Ovary (tissue), 9 donors: ENCODE results near the gene PCSK5. TPM values are rescaled to one million over a fixed set of nuclear protein-coding genes. Genes with fewer than 3 reads are reported as not detected.

Experiments used
- DNase-seq, 5 donors: peaks; one replicate each; pipeline ENCODE4 v3.0.0-alpha.2; 2019 to 2020
- H3K27ac ChIP-seq, 2 donors: fragments of 200-600 bp; one replicate each; pipeline versions ENCODE4 v1.5.1 to v1.8.0; 2019 to 2022
- H3K27me3 ChIP-seq: fragments of 200-600 bp; one replicate; pipeline ENCODE4 v1.8.0; 2022
- H3K36me3 ChIP-seq: fragments of 200-600 bp; sonication (generic); one replicate; pipeline ENCODE4 v1.5.1; 2019
- H3K4me1 ChIP-seq: one replicate; pipeline ENCODE4 v1.8.1; 2013; ENCODE audit warnings: mild to moderate bottlenecking, moderate library complexity; ENCODE audit not compliant: insufficient read depth
- H3K4me3 ChIP-seq: fragments of 200-600 bp; sonication (generic); one replicate; pipeline ENCODE4 v1.5.1; 2017
- H3K9me3 ChIP-seq, 2 donors: fragments of 200-600 bp in 1 of 2; sonication (generic) in 1 of 2; one replicate each; pipeline versions ENCODE4 v1.5.1 to v1.8.1; 2013 to 2019; ENCODE audit warnings: mild to moderate bottlenecking in 1 of 2, moderate library complexity in 1 of 2
- EP300 ChIP-seq: sonication (generic); formaldehyde crosslinking; IDR thresholded peaks from one replicate; pipeline ENCODE4 v1.6.1; 2017; ENCODE audit warnings: antibody characterized with exemption
- POLR2A ChIP-seq: fragments of 450-650 bp; IDR thresholded peaks from one replicate; pipeline ENCODE4 v1.6.1; 2017; ENCODE audit warnings: antibody characterized with exemption, mild to moderate bottlenecking, moderate library complexity
- WGBS, 3 donors: extraction: QIAGEN DNeasy Blood & Tissue Kit in 1 of 3; methylation state at CpG; one replicate each; pipeline versions ENCODE4 v1.1.5 to v1.1.7; 2013 to 2017; 5-methylcytosine and 5-hydroxymethylcytosine counted together
- intact Hi-C, 4 donors: fragments of 100-400 bp; cut with DNase I; formaldehyde crosslinking; loops; one replicate each; pipeline versions ENCODE4 v1.11.0 to v1.15.1; 2022 to 2023
- polyA plus RNA-seq, 2 donors: library from polyadenylated mRNA; stranded (reverse); fragments of 200-250 nt in 1 of 2; fragments of 350-450 nt in 1 of 2; fragmentation: Illumina TruSeq in 1 of 2; extraction: RNeasy Lipid Tissue Mini Kit (QIAGEN cat#74804) in 1 of 2; gene quantifications; one replicate each; pipeline ENCODE4 v1.2.3, GENCODE V29; 2013 to 2014
- total RNA-seq, 7 donors: library from RNA; depleted of rRNA in 2 of 7; stranded (reverse); fragments of >200 nt in 2 of 7; fragmentation: NEBNext Ultra II Directional in 3 of 7; extraction: Animal tissue kit (Norgen Biotek cat#: 25700) in 3 of 7; gene quantifications; one replicate each; pipeline versions ENCODE4 v1.1.0 to v1.2.4, GENCODE V29; 2016 to 2023
- TF ChIP-seq, protein P1 (sequence below), 3 donors: fragments of 450-650 bp in 2 of 3; fragments of 200-600 bp in 1 of 3; IDR thresholded peaks; one replicate each; pipeline versions ENCODE4 v1.5.1 to v1.8.0; 2016 to 2022; ENCODE audit warnings: antibody characterized with exemption in 3 of 3, mild to moderate bottlenecking in 1 of 3
- donor health status: DM: no; HTN: no; CAD: no; lungs with moderate emphysema.
- donor health status: DM: no; HTN: no; CAD: no.
- donor health status: Bipolar disorder and iron deficiency.
- donor health status: DM: yes; HTN: yes; CAD: no.
- donor health status: DM: no; HTN: no; CAD: no.
- donor health status: DM: yes; HTN: yes; CAD: no.

Gene PCSK5
- total and polyA plus RNA-seq, 9 donors: 12.7 to 41.8 (median 28.3) TPM

DNA sequence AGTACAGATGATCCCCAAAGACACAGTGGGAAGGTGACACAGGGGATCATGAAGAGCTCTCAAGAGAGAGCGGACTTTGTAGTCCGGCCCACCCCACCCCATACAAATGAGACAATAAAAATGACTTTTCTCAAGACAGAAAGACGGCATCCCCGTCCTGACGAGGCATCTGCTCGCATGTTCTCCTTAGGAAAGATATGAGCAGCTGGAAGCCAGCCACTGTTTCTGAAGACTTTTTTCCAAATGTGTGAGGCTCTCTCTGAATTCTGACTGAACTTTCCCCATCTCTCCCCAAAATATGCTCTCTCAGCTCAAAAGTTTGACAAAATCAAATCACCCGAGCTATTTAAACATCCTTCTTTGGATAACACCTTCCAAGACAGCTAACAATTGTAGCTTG, 398.6 kb downstream of the PCSK5 start:
- 53 to 62% (median 54%) methylated on average over 7 of the region's 7 CpGs for WGBS, 3 donors
- intact Hi-C loops: no loop called here
- TF ChIP-seq, protein P1, sequence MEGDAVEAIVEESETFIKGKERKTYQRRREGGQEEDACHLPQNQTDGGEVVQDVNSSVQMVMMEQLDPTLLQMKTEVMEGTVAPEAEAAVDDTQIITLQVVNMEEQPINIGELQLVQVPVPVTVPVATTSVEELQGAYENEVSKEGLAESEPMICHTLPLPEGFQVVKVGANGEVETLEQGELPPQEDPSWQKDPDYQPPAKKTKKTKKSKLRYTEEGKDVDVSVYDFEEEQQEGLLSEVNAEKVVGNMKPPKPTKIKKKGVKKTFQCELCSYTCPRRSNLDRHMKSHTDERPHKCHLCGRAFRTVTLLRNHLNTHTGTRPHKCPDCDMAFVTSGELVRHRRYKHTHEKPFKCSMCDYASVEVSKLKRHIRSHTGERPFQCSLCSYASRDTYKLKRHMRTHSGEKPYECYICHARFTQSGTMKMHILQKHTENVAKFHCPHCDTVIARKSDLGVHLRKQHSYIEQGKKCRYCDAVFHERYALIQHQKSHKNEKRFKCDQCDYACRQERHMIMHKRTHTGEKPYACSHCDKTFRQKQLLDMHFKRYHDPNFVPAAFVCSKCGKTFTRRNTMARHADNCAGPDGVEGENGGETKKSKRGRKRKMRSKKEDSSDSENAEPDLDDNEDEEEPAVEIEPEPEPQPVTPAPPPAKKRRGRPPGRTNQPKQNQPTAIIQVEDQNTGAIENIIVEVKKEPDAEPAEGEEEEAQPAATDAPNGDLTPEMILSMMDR (IDR thresholded peaks at IDR 0.05): no peak
- TF ChIP-seq EP300 (no peak), POLR2A (no peak)
- no peak for DNase-seq
- no peaks in the 10 kb centered on the region for H3K4me1 ChIP-seq
- H3K36me3 ChIP-seq: no peaks in the 10 kb centered on the region
- H3K4me3 ChIP-seq: no peak overlapping the region
- H3K9me3 ChIP-seq: no peaks in the 10 kb centered on the region
- H3K27me3 ChIP-seq: no peaks in the 10 kb centered on the region
- no peak overlapping the region for H3K27ac ChIP-seq

DNA sequence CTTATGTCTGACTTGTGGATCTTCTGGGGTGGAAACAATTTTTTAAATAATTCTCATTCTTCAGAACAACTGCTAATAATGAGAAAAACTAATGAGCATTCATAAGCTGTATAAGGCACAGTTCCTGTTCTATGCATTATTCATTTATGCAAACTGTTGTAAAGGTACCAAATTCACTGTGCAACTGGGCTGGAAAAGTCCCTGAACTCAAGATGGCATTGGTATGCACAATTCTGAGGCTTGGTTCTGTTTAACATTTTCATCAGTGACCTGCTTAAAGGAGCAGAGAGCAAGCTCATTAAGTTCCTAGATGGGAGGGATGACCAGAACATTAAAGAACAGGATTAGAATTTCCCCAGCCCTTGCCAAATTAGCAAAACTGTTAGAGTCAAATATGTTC, 399.2 kb downstream of the PCSK5 start:
- intact Hi-C loops: loop anchor here in 2 of 4 donors (10.0 kb wide), 2 partner anchors 205 to 395 kb away; partner anchors contain the start of gene PCSK5 (in 1 of the 2)
- Histone ChIP-seq H3K36me3 (no peaks in the 10 kb centered on the region), H3K4me1 (no peaks in the 10 kb centered on the region), H3K4me3 (no peak overlapping the region), H3K27me3 (no peaks in the 10 kb centered on the region), H3K9me3 (no peaks in the 10 kb centered on the region), H3K27ac (no peak overlapping the region)
- TF ChIP-seq POLR2A (no peak), EP300 (no peak)
- TF ChIP-seq, protein P1 (IDR thresholded peaks at IDR 0.05): no peak
- DNase-seq: no peak

DNA sequence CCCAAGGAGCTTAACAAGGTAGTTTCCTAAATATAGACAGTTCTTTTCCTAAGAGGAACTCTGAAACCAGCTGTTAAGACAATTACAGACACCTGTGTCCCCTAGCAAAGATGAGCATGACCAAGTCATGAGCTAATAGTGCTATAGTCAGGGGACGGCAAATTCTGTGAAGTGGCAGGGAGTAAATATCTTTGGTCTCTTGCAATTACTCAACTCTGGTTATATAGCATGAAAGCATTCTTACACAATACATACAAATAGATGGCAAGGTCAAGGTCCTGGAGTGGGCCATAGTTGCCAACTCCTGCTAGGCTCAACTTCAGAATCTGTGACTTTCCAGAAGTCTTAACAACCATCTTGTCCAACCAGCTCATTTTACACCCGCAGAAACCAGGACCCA, 400.1 kb downstream of the PCSK5 start:
- no peaks in the 10 kb centered on the region for H3K9me3 ChIP-seq
- H3K27ac ChIP-seq: no peak overlapping the region
- no peaks in the 10 kb centered on the region for H3K36me3 ChIP-seq
- 94 to 100% (median 98%) methylated on average over 2 of the region's 2 CpGs for WGBS, 3 donors
- H3K27me3 ChIP-seq: no peaks in the 10 kb centered on the region
- no peak for DNase-seq
- no peaks in the 10 kb centered on the region for H3K4me1 ChIP-seq
- no peak overlapping the region for H3K4me3 ChIP-seq
- intact Hi-C loops: loop anchor here in 2 of 4 donors (10.0 kb wide), 2 partner anchors 206 to 396 kb away; partner anchors contain the start of gene PCSK5 (in 1 of the 2)
- TF ChIP-seq POLR2A: no peak
- TF ChIP-seq EP300: no peak
- TF ChIP-seq, protein P1 (IDR thresholded peaks at IDR 0.05): no peak

DNA sequence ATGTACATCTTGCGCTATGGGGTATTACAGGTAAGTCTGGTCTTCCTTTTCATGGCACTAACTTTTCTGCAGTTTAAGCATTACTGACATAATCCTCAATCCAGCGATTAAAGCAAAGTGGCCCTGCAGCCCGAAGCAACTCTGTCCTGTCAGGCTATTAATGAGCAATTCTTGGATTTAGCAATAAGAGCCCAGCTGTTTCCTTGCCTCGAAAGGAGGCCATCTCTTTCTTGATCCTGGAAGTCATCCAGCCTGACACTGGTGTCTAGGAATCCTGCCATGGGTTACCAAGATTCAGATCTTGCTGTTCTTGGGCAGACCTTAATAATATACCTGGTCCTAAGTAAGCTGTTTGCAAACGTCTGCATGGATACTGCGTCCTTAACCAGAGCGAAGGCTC, 401.8 kb downstream of the PCSK5 start:
- Histone ChIP-seq H3K27ac (no peak overlapping the region), H3K9me3 (no peaks in the 10 kb centered on the region), H3K36me3 (no peaks in the 10 kb centered on the region), H3K4me1 (no peaks in the 10 kb centered on the region), H3K27me3 (no peaks in the 10 kb centered on the region), H3K4me3 (no peak overlapping the region)
- WGBS, 3 donors: 71 to 79% (median 78%) methylated on average over 7 of the region's 7 CpGs
- TF ChIP-seq, protein P1 (IDR thresholded peaks at IDR 0.05): no peak
- TF ChIP-seq EP300 (no peak), POLR2A (no peak)
- DNase-seq: no peak
- intact Hi-C loops: loop anchor here in 2 of 4 donors (10.0 kb wide), 2 partner anchors 207 to 397 kb away; partner anchors contain the start of gene PCSK5 (in 1 of the 2)
